SK-N-SH (cell line): Measurements from ENCODE around the gene IRF2BP1.

ENCODE experiments used
- EP300 ChIP-seq, 2 experiments: IDR thresholded peaks; 2 replicates each; pipeline versions ENCODE4 v1.4.0 to v1.6.1; 2012; ENCODE audit warnings: borderline replicate concordance in 1 of 2, low read depth in 1 of 2, low read length in 1 of 2
- FOSL2 ChIP-seq: IDR thresholded peaks from 2 replicates; pipeline ENCODE4 v1.4.0; 2012; ENCODE audit warnings: low read depth, mild to moderate bottlenecking, moderate library complexity, borderline replicate concordance
- FOXJ3 ChIP-seq: sonication (generic); formaldehyde crosslinking; IDR thresholded peaks from 2 replicates; pipeline ENCODE4 v1.5.1; 2020; ENCODE audit warnings: mild to moderate bottlenecking, missing genetic modification reagents
- JUND ChIP-seq: IDR thresholded peaks from 2 replicates; pipeline ENCODE4 v1.4.0; 2012
- POLR2AphosphoS5 ChIP-seq: IDR thresholded peaks from 2 replicates; pipeline ENCODE4 v1.6.1; 2012; ENCODE audit warnings: low read depth, low read length
- RAD21 ChIP-seq: IDR thresholded peaks from 2 replicates; pipeline ENCODE4 v1.6.1; 2012; ENCODE audit warnings: mild to moderate bottlenecking, low read length
- SMC3 ChIP-seq: IDR thresholded peaks from 2 replicates; pipeline ENCODE4 v1.6.1; 2012; ENCODE audit warnings: low read depth, low read length, improper control_type of control experiment
- YY1 ChIP-seq: IDR thresholded peaks from 2 replicates; pipeline ENCODE4 v1.4.0; 2012; ENCODE audit warnings: low read depth, mild to moderate bottlenecking
- TF ChIP-seq, protein P1 (sequence below): fragments of 200-600 bp; sonication (generic); IDR thresholded peaks from 2 replicates; pipeline ENCODE4 v1.6.1; 2017; ENCODE audit warnings: antibody characterized with exemption, mild to moderate bottlenecking, moderate library complexity
- TF ChIP-seq, protein P2 (sequence below): fragments of 150-350 bp; IDR thresholded peaks from 2 replicates; pipeline ENCODE4 v1.6.1; 2016; ENCODE audit warnings: mild to moderate bottlenecking, low read depth, low read length

DNA sequence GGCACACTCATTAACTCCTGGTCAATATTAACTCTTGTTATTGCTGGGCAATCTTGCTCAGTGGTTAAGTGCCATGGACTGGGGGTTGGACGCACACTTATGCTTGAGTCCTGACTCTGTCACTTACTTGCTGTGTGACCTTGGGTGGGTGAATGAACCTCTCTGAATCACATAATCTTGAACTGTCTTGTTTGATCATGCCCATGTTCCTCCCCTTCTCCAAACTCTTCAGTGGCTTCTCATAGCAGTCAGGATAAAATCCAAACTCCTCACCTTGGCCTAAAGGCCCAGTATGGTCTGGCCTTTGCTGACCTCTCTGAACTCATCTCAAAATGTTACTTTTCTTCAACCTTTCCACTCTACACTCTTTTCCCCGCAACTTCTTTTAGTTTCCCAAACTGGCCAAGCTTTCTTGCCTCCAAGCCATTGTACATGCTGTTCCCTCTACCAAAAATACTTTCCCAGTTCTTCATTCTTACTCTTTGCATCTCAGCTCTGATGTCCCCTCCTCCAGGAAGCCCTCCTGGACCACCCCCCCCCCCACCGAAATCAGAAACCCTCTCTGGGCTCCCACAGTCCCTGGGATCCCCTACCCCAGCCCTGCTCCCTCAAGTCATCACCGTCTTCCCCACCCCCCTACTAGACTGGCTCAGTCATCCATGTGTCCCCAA, 14.1 kb upstream of the IRF2BP1 start:
- TF ChIP-seq FOXJ3 (CRISPR knock-in tag): no peak
- TF ChIP-seq, protein P1, sequence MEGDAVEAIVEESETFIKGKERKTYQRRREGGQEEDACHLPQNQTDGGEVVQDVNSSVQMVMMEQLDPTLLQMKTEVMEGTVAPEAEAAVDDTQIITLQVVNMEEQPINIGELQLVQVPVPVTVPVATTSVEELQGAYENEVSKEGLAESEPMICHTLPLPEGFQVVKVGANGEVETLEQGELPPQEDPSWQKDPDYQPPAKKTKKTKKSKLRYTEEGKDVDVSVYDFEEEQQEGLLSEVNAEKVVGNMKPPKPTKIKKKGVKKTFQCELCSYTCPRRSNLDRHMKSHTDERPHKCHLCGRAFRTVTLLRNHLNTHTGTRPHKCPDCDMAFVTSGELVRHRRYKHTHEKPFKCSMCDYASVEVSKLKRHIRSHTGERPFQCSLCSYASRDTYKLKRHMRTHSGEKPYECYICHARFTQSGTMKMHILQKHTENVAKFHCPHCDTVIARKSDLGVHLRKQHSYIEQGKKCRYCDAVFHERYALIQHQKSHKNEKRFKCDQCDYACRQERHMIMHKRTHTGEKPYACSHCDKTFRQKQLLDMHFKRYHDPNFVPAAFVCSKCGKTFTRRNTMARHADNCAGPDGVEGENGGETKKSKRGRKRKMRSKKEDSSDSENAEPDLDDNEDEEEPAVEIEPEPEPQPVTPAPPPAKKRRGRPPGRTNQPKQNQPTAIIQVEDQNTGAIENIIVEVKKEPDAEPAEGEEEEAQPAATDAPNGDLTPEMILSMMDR: no peak
- TF ChIP-seq JUND: no peak
- no peak for TF ChIP-seq POLR2AphosphoS5
- TF ChIP-seq FOSL2: no peak
- TF ChIP-seq SMC3: no peak
- no peak for TF ChIP-seq EP300 (IDR thresholded peaks at IDR 0.05; ENCODE audit: borderline replicate concordance in 1 of 2, low read depth in 1 of 2, low read length in 1 of 2)
- TF ChIP-seq RAD21: no peak
- TF ChIP-seq YY1: no peak
- TF ChIP-seq, protein P2, sequence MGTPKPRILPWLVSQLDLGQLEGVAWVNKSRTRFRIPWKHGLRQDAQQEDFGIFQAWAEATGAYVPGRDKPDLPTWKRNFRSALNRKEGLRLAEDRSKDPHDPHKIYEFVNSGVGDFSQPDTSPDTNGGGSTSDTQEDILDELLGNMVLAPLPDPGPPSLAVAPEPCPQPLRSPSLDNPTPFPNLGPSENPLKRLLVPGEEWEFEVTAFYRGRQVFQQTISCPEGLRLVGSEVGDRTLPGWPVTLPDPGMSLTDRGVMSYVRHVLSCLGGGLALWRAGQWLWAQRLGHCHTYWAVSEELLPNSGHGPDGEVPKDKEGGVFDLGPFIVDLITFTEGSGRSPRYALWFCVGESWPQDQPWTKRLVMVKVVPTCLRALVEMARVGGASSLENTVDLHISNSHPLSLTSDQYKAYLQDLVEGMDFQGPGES: no peak
